Testis (tissue), 2 donors: ENCODE measurements around the gene SOCS6.

ENCODE experiments used
- POLR2A ChIP-seq: fragments of 450-650 bp; IDR thresholded peaks from one replicate; pipeline ENCODE4 v1.6.1; 2017; ENCODE audit warnings: antibody characterized with exemption, mild to moderate bottlenecking, moderate library complexity
- TF ChIP-seq, protein P1 (sequence below), 3 experiments: fragments of 450-650 bp in 2 of 3; fragments of 200-600 bp in 1 of 3; sonication (generic) in 1 of 3; IDR thresholded peaks; one replicate each; pipeline ENCODE4 v1.5.1; 2016 to 2019; ENCODE audit warnings: antibody characterized with exemption in 3 of 3, mild to moderate bottlenecking in 2 of 3, moderate library complexity in 1 of 3

DNA sequence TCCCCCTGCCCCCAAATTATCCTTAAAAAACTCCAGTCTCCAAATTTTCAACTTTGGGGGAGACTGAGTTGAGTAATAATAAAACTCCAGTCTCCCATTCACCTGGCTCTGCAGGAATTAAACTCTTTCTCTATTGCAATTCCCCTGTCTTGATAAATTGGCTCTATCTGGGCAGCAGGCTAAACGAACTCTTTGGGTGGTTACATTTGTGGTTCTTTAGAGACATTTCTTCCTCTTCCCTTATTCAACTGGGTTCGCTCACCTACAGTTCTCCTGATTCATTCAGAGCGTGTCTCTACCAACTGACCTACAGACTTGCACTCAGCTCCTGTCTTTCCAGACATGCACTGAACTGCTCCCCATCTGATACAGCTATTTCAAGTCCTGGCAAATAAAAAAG, 17.1 kb upstream of the SOCS6 start:
- TF ChIP-seq, protein P1, sequence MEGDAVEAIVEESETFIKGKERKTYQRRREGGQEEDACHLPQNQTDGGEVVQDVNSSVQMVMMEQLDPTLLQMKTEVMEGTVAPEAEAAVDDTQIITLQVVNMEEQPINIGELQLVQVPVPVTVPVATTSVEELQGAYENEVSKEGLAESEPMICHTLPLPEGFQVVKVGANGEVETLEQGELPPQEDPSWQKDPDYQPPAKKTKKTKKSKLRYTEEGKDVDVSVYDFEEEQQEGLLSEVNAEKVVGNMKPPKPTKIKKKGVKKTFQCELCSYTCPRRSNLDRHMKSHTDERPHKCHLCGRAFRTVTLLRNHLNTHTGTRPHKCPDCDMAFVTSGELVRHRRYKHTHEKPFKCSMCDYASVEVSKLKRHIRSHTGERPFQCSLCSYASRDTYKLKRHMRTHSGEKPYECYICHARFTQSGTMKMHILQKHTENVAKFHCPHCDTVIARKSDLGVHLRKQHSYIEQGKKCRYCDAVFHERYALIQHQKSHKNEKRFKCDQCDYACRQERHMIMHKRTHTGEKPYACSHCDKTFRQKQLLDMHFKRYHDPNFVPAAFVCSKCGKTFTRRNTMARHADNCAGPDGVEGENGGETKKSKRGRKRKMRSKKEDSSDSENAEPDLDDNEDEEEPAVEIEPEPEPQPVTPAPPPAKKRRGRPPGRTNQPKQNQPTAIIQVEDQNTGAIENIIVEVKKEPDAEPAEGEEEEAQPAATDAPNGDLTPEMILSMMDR (IDR thresholded peaks at IDR 0.05), result no peak
- no peak for TF ChIP-seq POLR2A
